ENCODE data around the gene SIRPG.

DNA sequence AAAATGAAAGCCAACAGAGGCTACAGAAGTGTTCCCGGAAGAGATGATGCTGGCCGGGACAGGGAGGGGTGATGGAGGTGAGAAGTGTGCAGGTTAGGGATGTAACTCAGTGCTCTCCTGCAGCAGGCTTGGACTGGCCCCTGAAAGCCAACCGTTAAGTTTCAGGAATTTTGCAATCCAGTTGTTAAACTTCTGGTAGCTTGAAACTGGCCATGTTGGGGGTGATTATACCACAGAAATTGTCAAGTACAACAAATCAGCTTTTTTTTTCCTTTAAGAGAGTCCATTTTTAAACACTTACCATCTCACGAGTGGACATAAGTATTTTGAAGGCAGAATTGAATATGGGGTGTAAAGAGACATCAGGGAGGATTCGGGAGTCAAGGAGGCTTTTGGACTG is 29.0 kb downstream of the SIRPG start:
- TF ChIP-seq, protein P1, sequence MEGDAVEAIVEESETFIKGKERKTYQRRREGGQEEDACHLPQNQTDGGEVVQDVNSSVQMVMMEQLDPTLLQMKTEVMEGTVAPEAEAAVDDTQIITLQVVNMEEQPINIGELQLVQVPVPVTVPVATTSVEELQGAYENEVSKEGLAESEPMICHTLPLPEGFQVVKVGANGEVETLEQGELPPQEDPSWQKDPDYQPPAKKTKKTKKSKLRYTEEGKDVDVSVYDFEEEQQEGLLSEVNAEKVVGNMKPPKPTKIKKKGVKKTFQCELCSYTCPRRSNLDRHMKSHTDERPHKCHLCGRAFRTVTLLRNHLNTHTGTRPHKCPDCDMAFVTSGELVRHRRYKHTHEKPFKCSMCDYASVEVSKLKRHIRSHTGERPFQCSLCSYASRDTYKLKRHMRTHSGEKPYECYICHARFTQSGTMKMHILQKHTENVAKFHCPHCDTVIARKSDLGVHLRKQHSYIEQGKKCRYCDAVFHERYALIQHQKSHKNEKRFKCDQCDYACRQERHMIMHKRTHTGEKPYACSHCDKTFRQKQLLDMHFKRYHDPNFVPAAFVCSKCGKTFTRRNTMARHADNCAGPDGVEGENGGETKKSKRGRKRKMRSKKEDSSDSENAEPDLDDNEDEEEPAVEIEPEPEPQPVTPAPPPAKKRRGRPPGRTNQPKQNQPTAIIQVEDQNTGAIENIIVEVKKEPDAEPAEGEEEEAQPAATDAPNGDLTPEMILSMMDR (IDR thresholded peaks at IDR 0.05), result no peak
- no peak for TF ChIP-seq POLR2A (IDR thresholded peaks at IDR 0.05)

All from thyroid gland (tissue), 4 donors.